ENCODE measurements around the gene SH2D3C.

Gene SH2D3C

GRCh38 chr9:127769101-127769500, 9.4 kb downstream of the SH2D3C start:
- no peak for DNase-seq (ENCODE audit: low read depth)
- no peak for TF ChIP-seq CTCF (IDR thresholded peaks at IDR 0.05; ENCODE audit: insufficient read depth, low read depth, low read length, missing control alignments)
- H3K4me3 ChIP-seq (ENCODE audit: low read depth, low read length) = no peak overlapping the region

- no peak overlapping the region for H3K4me3 ChIP-seq (ENCODE audit: low read depth, low read length)
- no peak for TF ChIP-seq CTCF (IDR thresholded peaks at IDR 0.05; ENCODE audit: insufficient read depth, low read depth, low read length, missing control alignments)
- no peak for DNase-seq (ENCODE audit: low read depth)
Measured at GRCh38 chr9:127768698-127769097, 9.8 kb downstream of the SH2D3C start.

- no peak for TF ChIP-seq CTCF (IDR thresholded peaks at IDR 0.05; ENCODE audit: insufficient read depth, low read depth, low read length, missing control alignments)
- H3K4me3 ChIP-seq (ENCODE audit: low read depth, low read length) = no peak overlapping the region
- DNase-seq (ENCODE audit: low read depth) = no peak
Measured at GRCh38 chr9:127767909-127768331, 10.5 kb downstream of the SH2D3C start.

DNA sequence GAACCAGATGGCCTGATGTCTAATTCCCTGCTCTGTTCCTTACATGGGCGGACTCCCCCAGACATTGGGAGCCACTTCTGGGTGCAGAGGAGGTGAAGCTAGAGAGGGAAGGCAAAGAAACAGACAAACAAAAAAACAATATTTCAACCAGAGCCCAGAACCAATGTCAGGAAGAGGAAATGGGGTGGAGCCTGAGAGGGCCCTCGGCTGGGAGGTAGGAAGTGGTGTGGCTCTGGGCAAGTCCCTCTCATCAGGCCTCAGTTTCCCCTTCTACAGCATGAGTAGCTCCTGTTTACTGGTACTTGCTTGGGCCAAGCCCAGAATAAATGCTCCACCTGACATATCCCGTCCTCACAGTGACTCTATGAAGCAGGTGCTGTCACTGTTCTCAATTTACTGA, 11.1 kb downstream of the SH2D3C start:
- no peak for TF ChIP-seq CTCF (IDR thresholded peaks at IDR 0.05; ENCODE audit: insufficient read depth, low read depth, low read length, missing control alignments)
- H3K4me3 ChIP-seq (ENCODE audit: low read depth, low read length) = no peak overlapping the region
- no peak for DNase-seq (ENCODE audit: low read depth)

- no peak overlapping the region for H3K4me3 ChIP-seq (ENCODE audit: low read depth, low read length)
- TF ChIP-seq CTCF (IDR thresholded peaks at IDR 0.05; ENCODE audit: insufficient read depth, low read depth, low read length, missing control alignments) = no peak
- DNase-seq (ENCODE audit: low read depth) = no peak
Measured at GRCh38 chr9:127765418-127765817, 13.0 kb downstream of the SH2D3C start.

DNA sequence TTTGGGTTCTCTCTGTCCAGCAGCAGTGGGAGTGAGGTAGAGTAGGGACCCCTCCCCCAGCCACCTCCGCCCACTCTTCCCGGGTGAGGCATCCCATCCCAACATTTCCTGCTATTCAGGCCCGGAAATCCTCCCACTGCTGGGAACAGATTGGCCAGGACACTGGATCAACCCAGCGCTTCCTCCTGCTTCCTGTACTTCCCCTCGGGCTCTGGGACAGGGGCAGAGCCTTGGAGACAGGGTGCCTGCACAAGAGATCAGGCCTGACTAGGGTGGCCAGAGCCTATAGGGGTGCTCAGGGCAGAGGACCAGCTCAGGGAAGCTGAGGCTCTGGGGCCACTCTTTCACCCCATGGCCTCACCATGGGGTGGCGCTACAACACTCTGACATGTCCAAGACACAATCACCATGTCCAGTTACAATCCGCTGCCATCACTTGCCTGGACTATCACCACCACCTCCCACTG, 14.5 kb downstream of the SH2D3C start:
- TF ChIP-seq CTCF (IDR thresholded peaks at IDR 0.05; ENCODE audit: insufficient read depth, low read depth, low read length, missing control alignments) = peak; percentile 42
- peak; percentile 51 for DNase-seq (ENCODE audit: low read depth)
- no peak overlapping the region for H3K4me3 ChIP-seq (ENCODE audit: low read depth, low read length)

DNA sequence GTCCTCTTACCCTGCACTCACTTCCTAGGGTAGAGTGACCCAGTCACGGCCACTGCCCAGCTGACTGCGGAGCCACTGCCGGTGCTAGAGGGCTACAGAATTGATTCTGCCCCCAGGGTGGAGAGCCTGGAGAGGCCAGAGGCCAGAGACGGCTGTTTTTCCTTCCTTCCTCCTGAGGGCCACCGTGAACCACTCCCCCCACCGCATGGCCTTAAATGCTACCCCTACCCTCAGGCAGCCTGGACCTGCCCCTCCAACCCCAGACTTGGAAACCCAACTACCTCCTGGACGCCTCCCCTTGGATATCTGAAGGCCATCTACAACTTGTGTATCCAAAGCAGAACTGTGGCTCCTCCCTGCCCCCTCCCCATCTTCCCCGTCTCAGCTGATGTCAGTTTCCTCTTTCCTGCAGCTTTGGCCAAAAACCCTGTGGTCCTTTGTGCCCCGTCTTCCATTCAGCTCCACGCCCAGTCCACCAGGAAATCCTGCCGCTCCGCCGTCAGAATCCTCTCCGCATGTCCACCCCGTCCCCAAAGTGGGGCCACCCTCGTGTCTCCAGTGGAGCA, 16.3 kb downstream of the SH2D3C start:
- DNase-seq (ENCODE audit: low read depth) = no peak
- no peak for TF ChIP-seq CTCF (IDR thresholded peaks at IDR 0.05; ENCODE audit: insufficient read depth, low read depth, low read length, missing control alignments)
- no peak overlapping the region for H3K4me3 ChIP-seq (ENCODE audit: low read depth, low read length)
